D721Med (cell line): ENCODE data around the gene MC1R.
"Not testable (repeated sequence)": the region's sequence is repeated elsewhere in the genome, so short reads cannot be mapped to it uniquely, and the experiment has no call there.

Source experiments
- DNase-seq: peaks from one replicate; pipeline ENCODE4 v3.0.0; 2011; ENCODE audit warnings: low spot score; ENCODE audit not compliant: insufficient read length
- FAIRE-seq: peaks from 2 replicates; lab custom pipeline; 2011; peaks lifted over from hg19 to GRCh38; lab: Jason Lieb, UNC
- CTCF ChIP-seq: IDR thresholded peaks from 2 replicates; pipeline ENCODE4 v1.5.1; 2012; ENCODE audit warnings: mild to moderate bottlenecking, control low read depth; ENCODE audit not compliant: insufficient read depth; ENCODE audit errors: missing control alignments

MC1R gene

GRCh38 chr16:89958596-89958995 is 39.9 kb downstream of the MC1R start:
- no peak for TF ChIP-seq CTCF
- DNase-seq: no peak
- FAIRE-seq: no peak

GRCh38 chr16:89960966-89961365 is 42.3 kb downstream of the MC1R start:
- FAIRE-seq: no peak
- no peak for TF ChIP-seq CTCF
- no peak for DNase-seq

- FAIRE-seq (no peak), DNase-seq (no peak)
- TF ChIP-seq CTCF: no peak
Observed at GRCh38 chr16:89961920-89962319, 43.3 kb downstream of the MC1R start.

- no peak for FAIRE-seq
- no peak for DNase-seq
- no peak for TF ChIP-seq CTCF
Observed at GRCh38 chr16:89962754-89963498, 44.3 kb downstream of the MC1R start.

- TF ChIP-seq CTCF: no peak
- DNase-seq (no peak), FAIRE-seq (no peak)
Observed at GRCh38 chr16:89964201-89964600, 45.5 kb downstream of the MC1R start.

GRCh38 chr16:89965447-89966225 is 47.0 kb downstream of the MC1R start:
- FAIRE-seq: no peak
- no peak for TF ChIP-seq CTCF
- DNase-seq: no peak

- TF ChIP-seq CTCF: no peak
- no peak for FAIRE-seq
Observed at GRCh38 chr16:89966756-89967155, 48.1 kb downstream of the MC1R start.

GRCh38 chr16:89967436-89967835 is 48.8 kb downstream of the MC1R start:
- FAIRE-seq, DNase-seq: not testable (repeated sequence)

More at GRCh38 chr16:89966756-89967155, 48.1 kb downstream of the MC1R start:
- DNase-seq: no peak

GRCh38 chr16:89968074-89968473 is 49.4 kb downstream of the MC1R start:
- not testable (repeated sequence) for DNase-seq, FAIRE-seq
